GM19023 (cell line): ENCODE data around the gene TMEM145.
"Not testable (repeated sequence)": the region's sequence is repeated elsewhere in the genome, so short reads cannot be mapped to it uniquely, and the experiment has no call there.

Source experiments
- ATAC-seq: cut with Tn5 transposase; IDR thresholded peaks from one replicate; pipeline ENCODE4 v1.9.1; 2021; ENCODE audit warnings: mild to moderate bottlenecking, moderate library complexity; ENCODE audit not compliant: unreplicated experiment

The TMEM145 gene

DNA sequence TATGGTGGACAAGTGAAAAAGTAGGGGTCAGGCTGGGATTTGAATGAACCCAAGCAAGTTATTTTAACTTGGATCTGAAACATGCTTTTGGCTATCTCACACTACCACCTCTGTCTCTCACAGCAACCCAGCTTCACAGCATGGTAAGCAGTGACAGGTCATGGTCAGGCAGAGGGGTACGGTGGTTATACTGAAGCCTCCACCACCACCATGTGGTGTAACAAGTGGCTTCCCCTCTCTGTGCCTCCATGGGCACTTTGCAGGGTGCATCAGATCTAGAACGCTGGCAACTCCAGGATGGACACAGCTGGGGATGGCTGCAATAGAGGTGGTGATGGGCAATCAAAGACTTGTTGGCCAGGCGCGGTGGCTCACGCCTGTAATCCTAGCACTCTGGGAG lies 739 bp upstream of the TMEM145 start:
- no peak for ATAC-seq

DNA sequence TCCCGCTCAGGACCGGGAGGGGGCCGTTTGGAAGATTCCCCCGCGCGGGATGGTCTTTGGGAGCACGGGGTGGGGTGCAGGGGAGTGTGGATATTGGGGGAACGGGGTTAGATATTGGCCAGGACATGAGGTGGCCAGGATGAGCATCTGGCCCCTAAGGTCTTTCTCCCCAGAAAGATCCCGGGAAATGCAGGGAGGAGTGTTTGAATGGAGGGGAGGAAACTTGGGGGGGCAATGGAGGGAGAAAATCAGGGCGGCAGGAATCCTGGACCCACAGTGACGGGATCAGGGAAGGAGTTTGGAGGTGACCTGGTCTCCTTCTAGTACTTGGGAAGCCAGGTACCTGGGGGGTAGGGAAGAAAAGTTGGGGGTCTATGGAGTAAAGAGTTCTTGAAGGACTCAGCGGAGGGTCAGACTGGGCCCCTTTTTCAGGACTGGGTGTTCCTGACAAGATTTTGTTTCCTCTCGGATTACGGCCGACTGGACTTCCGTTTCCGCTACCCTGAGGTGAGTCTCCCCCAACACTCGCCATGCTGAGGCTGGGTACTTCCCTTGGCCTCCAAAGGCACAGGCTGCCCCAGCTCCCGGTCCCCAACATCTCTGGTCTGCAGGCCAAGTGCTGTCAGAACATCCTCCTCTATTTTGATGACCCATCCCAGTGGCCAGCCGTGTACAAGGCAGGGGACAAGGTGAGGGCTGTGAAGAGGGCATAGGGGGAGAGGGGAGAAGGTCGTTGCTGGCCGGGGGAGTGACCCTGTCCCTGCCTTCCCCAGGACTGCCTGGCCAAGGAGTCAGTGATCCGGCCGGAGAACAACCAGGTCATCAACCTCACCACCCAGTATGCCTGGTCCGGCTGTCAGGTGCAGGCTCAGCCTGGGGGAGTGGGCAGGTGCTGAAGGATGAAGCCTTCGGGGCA lies 989 bp downstream of the TMEM145 start:
- ATAC-seq: no peak

DNA sequence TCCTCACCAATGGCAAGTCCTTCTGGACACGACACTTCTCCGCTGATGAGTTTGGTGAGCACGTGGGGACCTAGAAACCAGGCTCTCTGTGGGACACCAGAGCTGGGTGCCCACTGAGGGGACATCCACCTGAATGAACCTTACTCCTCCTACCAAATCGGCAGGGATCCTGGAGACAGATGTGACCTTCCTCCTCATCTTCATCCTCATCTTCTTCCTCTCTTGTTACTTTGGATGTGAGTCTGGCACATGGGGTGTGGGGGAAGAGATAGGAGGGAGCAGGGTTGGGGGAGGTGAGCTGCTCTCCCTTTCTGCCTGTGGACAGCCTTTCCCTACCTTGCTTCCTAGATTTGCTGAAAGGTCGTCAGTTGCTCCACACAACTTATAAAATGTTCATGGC lies 1.9 kb downstream of the TMEM145 start:
- no peak for ATAC-seq

DNA sequence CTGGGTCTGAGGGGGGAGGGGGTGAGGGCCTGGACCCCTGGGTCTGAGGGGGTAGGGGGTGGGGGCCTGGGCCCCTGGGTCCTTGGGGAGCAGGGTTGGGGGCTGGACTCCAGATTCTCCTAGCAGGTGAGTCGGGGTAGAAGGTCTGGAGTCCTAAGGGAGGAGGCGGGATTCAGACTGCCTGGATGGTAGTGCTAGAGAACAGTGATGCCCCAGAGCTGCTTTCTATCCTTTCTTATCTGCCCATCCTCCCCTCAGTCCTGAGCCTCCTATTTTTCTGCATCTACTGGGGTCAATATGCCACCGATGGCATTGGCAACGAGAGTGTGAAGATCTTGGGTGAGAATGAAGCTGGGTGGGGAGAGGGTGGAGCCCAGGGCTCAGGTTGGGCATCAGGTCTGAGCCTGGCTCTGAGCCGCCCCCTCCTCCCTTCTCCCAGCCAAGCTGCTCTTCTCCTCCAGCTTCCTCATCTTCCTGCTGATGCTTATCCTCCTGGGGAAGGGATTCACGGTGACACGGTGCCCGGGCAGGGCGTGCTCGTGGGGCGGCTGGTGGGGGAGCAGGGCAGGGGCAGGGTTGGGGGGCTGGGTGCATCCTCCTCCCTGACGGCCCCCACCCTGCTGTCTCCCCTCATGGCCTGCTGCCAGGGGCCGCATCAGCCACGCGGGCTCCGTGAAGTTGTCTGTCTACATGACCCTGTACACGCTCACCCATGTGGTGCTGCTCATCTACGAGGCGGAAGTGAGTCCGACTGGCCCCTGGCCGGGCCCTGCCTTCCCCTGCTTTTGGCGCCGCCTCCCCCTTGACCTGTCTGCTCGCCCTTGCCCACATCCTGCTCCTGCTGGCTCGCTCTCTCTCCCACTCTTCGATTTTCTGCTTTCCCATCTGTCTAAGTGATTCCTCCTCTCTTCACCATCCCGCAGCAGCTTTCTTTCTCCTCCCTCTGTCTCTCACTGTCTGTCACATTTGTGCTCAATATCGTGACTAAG lies 3.4 kb downstream of the TMEM145 start:
- ATAC-seq: no peak

DNA sequence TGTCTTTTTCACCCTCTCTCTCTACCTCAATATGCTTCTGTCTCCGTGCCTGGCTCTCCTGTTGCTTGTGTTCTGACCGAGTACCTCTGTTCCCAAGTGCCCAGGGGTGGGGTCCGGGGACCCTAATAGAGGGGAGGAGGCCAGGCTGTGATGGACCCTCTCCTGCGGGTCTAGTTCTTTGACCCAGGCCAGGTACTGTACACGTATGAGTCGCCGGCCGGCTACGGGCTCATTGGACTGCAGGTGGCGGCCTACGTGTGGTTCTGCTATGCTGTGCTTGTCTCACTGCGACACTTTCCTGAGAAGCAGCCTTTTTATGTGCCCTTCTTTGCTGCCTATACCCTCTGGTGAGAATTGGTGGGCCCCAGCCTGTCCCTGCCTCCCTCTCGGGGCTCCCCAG lies 4.4 kb downstream of the TMEM145 start:
- ATAC-seq: no peak

DNA sequence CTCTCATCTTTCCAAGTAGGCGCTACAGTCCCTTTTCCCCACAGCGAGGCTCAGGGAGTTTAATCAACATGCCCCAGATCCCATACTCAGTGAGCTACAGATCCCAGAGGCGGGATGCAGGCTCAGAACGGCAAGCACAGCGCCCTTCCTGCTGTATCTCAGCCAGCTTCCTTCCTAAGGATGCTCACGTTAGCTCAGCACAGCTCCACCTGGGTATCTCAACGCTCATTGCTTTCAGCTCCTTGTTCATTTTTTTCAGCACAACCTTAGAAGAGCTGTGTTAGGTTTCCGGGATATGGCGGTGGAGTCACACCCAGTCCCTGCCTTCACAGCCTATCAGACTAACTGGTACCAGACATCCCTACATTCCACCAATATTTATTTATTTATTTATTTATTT lies 9.2 kb downstream of the TMEM145 start:
- ATAC-seq: no peak

DNA sequence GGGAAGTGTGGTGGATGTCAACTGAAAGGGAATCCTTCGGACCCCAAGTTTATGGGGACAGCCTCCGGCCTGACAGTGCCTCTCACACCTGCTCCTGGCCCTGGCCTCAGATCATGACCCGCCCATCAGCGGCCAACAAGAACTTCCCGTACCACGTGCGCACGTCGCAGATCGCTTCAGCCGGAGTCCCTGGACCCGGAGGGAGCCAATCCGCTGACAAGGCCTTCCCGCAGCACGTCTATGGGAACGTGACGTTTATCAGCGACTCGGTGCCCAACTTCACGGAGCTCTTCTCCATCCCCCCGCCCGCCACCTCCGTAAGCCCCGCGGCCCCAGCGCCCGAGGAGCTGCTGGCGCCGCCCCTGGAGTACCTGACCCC lies 10.4 kb downstream of the TMEM145 start:
- no peak for ATAC-seq

DNA sequence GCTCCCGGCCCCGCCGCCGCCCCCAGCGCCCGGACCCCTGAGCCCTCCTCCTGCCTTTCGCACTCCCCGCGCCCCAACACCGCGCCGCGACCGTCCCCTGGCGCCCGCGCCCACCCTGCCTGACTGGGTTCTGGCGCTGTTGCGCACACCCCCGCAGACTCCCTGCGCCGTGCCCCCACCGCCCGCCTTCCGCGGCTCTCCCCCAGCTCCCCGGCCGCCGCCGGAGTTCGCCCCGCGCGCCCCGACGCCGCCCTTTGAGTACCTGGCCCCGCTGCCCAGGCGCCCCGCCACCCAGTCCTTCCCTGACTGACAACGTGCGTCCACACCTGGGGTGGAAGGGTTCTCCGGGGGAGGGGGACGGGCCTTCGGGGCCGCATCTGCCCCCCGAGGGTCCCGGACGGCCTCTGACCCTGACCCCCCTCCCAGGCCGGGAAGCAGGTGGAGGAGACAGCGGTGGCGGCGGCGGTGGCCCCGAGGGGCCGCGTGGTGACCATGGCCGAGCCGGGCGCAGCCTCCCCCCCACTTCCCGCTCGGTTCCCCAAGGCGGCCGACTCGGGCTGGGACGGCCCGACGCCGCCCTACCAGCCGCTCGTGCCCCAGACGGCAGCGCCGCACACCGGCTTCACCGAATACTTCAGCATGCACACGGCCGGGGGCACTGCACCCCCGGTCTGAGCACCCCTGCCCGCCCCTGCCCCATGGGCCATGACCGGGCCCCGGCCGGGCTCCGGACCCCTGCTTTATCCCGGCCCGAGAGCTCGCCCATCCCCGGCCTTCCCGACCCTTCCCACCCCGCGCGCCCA lies 10.9 kb downstream of the TMEM145 start:
- no peak for ATAC-seq

DNA sequence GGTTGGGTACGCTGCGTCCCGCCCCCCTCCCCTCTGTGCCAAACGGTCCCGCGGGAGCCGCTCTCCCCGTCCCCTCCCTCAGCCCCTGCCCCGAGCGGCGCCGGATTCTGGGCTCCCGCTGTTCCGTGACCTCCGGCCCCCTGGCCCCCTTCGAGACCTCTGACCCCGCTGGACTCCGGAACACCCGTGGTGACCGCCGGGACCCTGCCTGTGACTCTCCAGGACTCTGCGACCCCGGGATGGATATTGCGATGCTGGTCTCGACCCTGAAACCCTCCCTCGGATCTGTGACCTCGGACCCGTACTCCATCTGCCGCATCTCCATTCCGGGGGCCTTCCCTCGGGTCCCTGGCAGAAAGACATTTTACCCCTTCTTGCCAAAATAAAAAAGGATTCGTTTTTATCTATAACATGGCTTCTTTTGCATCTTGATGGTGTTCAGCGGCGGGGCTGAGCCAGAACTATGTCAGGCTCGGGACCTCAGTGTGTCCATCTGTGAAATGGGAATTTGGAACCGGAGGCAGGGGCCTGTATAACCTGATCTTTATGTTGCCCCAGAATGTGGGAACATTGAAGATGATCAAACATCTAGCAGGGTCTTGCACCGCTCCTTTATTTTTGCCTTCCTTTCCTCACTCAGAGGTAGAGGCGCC lies 11.7 kb downstream of the TMEM145 start:
- ATAC-seq: no peak

DNA sequence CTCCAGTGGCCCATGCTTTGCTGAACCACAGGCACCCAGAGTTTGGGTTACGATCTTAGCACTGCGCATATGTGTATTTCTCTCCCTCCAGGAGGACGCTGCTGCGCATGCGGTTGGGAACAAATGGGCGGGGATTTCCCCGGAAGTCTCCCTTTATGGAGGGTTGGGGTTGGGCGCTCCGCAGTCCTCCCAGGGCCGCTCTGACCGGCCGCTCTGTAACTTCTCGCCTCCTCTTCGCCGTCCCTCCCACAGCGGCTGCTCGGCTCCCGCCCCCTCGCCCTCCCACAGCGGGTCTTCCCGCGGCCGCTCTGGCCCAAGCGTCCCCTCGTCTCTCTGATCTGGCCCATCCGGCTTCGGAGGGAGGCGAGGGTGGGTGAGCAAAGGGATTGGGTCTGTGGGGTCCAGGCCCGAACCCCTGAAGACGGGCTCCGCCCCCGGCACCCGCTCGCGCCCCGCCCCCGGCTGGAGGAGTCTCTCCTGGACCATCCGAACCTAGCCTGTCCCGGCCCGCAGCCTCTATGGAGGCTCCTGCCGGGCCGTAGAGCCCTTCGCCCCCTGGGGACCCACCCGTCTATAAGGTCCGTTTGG lies 12.3 kb downstream of the TMEM145 start, which contains the start of gene MEGF8:
Gene MEGF8 (plus strand): TSS at position 328 of the 588 bp plus-strand sequence. CDS start 609 bp downstream, outside the sequence.
- peak; percentile 90 for ATAC-seq

DNA sequence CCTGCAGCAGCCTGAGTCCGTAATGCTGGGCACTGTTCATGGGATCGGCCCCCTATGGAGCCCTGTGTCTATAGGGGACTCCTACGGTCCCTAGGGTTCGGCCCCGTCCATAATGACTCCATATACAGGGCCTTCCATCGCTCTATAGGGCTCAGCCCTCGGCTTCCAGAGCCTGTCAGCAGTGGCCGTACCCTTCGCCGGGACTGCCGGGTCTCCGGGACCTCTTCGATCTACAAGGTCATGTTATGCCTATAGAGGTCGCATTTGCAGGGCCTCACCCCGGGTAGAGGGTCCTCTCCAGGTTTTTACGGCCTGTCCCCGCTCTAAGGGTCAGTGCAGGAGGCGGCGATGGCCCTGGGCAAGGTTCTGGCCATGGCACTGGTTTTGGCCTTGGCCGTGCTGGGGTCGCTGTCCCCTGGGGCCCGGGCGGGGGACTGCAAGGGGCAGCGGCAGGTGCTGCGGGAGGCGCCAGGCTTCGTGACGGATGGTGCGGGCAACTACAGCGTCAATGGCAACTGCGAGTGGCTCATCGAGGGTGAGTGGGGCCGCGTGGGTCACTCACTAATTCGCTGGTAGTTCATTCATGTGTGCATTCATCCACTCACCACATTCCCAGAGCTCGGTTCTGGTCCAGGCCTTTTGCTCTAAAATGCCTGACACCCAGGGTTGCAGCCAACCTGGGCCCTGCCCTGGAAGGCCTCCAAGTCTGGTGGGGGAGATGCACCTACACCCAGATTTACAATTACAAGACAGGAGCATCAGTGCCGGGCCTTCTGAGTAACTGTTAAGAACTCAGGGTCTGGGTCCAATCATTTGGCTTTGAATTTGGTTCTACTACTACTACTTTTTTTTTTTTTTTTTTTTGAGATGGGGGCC lies 13.0 kb downstream of the TMEM145 start:
- no peak for ATAC-seq

DNA sequence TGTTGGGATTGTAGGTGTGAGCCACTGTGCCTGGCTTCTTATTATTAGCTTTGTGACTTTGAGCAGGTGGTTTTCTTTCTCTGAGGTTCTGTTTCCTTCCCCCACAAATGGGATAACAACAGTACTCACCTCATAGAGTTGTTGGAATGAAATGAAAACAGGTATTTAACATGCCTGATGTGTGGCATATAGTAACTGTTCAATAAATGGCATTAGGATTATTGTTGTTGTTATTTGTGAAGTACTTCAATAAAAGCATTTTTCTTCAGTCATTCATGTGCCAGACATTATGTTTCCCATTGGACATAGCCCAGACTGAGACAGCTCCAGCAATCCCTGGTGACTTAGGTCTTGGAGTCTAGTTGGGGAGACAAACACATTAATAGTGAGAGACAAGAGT lies 13.9 kb downstream of the TMEM145 start:
- ATAC-seq: no peak

DNA sequence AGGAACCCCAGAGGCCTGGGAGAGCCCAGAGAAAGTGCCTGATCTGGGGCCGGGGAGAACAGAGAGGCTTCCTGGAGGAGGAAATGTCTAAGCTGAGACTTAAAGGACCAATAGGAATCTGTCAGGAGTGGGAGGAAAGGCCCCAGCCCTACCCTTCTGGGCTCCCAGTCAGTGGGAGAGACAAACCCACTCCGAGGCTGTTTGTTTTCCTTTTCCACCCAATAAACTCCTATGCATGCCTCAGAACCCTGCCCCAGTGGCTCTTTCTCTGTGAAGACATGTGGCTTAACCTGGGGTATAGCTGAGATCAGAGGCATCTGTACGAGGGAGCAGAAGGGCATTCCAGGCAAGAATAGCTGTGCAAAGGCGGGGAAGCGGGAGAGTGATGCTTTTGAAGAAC lies 14.3 kb downstream of the TMEM145 start:
- ATAC-seq: no peak

DNA sequence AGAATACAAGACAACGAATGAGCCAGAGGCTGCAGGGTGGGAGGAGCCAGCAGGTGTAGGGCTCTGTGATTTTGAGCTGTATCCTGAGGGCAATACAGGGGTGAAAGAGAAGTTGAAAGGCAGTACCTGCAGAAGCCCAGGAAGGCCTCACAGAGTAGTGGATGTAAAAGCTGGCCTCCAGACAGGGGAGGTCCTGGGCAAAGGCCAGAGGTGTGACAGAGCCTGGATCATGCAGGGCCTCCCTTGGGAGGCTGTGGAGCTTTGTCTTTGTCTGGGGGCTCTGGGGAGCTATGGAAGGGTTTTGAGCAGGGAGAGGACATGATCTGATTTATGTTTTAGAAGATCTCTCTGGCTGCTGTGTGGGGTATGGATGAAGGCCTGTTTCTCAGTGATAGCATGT lies 15.0 kb downstream of the TMEM145 start:
- no peak for ATAC-seq

DNA sequence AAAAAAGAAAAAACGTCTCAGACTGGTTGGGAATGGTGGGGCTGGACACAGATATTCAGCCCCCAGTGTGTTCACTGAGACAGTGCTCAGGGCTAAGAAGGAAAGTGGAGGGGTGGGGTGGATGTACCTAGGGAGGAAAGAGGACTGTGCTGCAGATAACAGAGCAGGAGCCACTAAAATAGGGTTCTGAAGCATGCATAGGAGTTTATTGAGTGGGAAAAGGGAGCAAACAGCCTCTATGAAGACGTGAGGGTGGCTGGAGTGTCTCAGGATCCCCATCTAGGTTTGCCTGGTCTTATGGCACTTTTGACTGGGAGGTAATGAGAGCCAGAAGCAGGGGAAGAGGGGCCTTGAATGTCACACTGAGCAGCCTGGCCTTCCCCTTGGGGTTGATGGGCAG lies 15.7 kb downstream of the TMEM145 start:
- no peak for ATAC-seq

DNA sequence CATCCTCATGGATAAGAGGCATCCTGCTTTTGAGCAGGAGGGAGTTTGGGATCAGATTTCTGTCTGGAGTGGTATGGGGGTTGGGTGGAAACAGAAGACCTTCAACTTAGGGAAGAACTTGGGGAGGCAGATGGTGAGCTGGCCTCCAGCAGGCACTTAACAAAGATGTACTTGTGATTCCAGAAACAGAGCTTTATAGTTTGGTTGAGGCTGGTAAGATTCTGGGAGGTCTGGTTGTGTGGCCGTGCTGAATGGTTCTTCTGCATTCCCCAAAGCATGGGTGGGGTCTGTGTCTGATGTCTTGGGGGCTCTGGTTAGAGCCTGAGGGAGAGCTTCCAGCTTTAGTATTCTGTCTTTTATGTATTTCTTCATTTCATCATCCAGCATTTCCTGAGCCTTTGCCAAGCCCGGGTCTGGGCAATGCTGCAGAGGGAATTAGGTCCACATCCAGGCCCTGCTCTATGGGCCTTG lies 17.2 kb downstream of the TMEM145 start:
- no peak for ATAC-seq

DNA sequence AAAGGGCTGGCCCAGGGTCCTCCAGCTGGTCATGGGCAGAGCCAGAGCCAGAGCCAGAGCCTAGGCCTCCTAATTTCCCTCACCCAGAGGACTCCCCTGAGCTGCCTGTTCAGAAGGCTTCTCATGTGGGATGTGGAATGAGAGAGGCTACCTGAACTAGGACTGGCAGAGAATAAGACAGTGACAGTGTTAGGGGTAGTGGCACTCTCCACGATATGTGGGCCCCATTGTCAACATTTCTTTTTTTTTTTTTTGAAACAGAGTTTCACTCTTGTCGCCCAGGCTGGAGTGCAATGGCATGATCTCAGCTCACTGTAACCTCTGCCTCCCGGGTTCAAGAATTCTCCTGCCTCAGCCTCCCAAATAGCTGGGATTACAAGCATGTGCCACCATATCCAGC lies 18.2 kb downstream of the TMEM145 start:
- not testable (repeated sequence) for ATAC-seq

DNA sequence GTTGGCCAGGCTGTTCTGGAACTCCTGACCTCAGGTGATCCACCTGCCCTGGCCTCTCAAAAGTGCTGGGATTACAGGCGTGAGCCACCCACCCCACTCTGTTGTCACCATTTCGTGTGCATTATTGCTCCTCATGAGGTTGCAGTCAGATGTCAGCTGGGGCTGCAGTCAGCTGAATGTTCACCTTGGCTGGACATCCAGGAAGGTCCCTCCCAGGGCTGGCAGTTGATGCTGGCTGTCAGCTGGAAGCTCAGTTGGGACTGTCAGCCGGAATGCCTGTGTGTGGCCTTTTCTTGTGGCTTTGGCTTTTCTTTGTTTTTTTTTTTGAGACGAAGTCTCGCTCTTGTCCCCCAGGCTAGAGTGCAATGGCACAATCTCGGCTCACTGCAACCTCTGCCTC lies 18.9 kb downstream of the TMEM145 start:
- ATAC-seq: no peak

DNA sequence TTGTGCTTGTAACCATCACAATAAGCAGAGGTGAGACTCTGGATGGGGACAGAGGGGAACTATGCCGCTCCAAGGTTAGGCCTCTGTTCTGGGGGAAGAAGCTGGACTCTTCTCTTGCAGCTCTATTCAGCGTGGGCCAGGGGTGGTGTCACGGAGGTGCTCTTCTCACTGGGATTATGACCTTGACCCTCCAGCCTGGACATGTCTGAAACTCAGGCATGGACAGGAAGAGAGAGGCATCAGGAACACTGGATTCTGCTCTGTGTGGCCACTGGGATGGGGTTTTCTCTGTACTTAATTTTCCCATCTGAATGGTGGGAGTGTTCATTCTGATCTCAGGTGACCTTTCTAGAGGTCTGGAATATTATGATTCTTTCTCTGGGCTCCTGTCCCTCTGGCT lies 19.9 kb downstream of the TMEM145 start:
- no peak for ATAC-seq
